Stomach (tissue), 4 donors: Measurements from ENCODE around the gene COL11A2.

Experiments
- EP300 ChIP-seq: sonication (generic); formaldehyde crosslinking; IDR thresholded peaks from one replicate; pipeline ENCODE4 v1.6.1; 2017; ENCODE audit warnings: antibody characterized with exemption
- POLR2A ChIP-seq, 4 donors: fragments of 450-650 bp; IDR thresholded peaks; one replicate each; pipeline ENCODE4 v1.6.1; 2016; ENCODE audit warnings: antibody characterized with exemption in 4 of 4, control low read depth in 2 of 4, mild to moderate bottlenecking in 1 of 4, moderate library complexity in 1 of 4
- POLR2AphosphoS5 ChIP-seq, 3 donors: sonication (generic); formaldehyde crosslinking; IDR thresholded peaks; one replicate each; pipeline ENCODE4 v1.6.1; 2016; ENCODE audit warnings: antibody characterized with exemption in 3 of 3
- TF ChIP-seq, protein P1 (sequence below), 7 experiments: fragments of 450-650 bp in 4 of 7; fragments of 200-600 bp in 3 of 7; sonication (generic) in 3 of 7; IDR thresholded peaks; one replicate each; pipeline ENCODE4 v1.5.1; 2016 to 2019; ENCODE audit warnings: antibody characterized with exemption in 7 of 7, control low read depth in 2 of 7, mild to moderate bottlenecking in 1 of 7

DNA sequence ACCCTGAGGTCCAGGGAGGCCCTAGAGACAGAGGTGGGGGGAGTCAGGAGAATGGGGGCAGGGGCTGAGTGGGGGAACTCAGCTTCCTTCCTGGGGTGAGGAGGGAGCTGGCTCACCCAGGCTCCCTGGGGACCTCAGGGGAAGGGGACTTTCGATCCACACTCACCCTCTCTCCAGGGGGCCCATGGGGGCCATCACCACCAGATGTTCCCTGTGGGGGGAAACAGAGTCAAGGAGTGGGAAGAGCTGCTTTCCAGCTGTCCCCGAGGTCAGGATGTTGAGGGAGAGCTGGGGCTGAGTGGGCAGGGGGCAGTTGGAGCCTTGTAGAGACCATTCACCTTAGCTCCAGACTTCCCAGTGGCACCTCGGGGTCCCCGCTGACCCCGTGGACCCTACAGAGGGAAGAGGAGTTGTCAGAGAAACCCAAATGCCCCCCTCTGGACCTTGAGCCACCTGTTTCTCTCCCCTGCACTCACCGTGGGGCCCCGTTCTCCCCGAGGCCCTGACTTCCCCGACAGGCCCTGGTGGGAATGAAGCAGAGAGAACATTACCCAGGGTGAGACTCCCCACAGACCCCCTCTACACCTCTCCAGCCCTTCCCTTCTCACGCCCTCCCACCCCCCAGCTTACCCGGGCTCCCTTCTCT is 18.6 kb downstream of the COL11A2 start:
- TF ChIP-seq POLR2AphosphoS5 (IDR thresholded peaks at IDR 0.05): no peak
- no peak for TF ChIP-seq EP300
- TF ChIP-seq POLR2A (IDR thresholded peaks at IDR 0.05): no peak
- TF ChIP-seq, protein P1, sequence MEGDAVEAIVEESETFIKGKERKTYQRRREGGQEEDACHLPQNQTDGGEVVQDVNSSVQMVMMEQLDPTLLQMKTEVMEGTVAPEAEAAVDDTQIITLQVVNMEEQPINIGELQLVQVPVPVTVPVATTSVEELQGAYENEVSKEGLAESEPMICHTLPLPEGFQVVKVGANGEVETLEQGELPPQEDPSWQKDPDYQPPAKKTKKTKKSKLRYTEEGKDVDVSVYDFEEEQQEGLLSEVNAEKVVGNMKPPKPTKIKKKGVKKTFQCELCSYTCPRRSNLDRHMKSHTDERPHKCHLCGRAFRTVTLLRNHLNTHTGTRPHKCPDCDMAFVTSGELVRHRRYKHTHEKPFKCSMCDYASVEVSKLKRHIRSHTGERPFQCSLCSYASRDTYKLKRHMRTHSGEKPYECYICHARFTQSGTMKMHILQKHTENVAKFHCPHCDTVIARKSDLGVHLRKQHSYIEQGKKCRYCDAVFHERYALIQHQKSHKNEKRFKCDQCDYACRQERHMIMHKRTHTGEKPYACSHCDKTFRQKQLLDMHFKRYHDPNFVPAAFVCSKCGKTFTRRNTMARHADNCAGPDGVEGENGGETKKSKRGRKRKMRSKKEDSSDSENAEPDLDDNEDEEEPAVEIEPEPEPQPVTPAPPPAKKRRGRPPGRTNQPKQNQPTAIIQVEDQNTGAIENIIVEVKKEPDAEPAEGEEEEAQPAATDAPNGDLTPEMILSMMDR (IDR thresholded peaks at IDR 0.05): no peak
